Fibroblast of villous mesenchyme (primary cell): ENCODE results near the gene ATP5PD. TPM values are rescaled to one million over a fixed set of nuclear protein-coding genes. Genes with fewer than 3 reads are reported as not detected.

ENCODE experiments used
- DNase-seq: peaks from one replicate; pipeline ENCODE4 v3.0.0-alpha.2; 2010; ENCODE audit warnings: low read depth
- H3K4me3 ChIP-seq: 2 replicates; pipeline ENCODE4 v1.5.1; 2011; ENCODE audit warnings: low read depth, mild to moderate bottlenecking, low read length
- CTCF ChIP-seq: IDR thresholded peaks from 2 replicates; pipeline ENCODE4 v1.5.1; 2012; ENCODE audit warnings: low read depth, mild to moderate bottlenecking, low read length; ENCODE audit not compliant: insufficient read depth
- total RNA-seq: library from RNA; depleted of rRNA; stranded (reverse); fragments of >200 nt; gene quantifications from 2 replicates; pipeline ENCODE4 v1.2.3, GENCODE V29; 2012

Gene ATP5PD
- total RNA-seq, 1 donor: 275 TPM

- TF ChIP-seq CTCF: no peak
- DNase-seq: no peak
- H3K4me3 ChIP-seq: no peak overlapping the region
Observed at GRCh38 chr17:75001915-75002843, 44.6 kb downstream of the ATP5PD start.

DNA sequence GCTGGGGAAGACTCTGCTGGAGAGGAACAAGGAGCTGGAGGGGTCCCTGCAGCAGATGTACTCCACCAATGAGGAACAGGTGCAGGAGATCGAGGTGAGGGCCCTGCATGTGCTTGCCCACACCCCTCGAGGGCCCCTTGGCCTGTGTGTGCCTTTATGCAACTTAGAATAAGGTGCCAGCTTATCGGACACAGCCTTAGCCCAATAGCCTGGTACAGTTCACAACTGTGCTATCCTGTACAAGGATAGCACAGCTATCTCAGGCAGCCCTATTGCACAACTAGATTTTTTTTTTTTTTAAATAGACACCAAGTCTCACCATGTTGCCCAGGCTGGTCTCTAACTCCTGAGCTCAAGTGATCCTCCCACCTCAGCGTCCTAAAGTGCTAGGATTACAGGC lies 47.2 kb downstream of the ATP5PD start:
- DNase-seq: no peak
- no peak overlapping the region for H3K4me3 ChIP-seq
- no peak for TF ChIP-seq CTCF

DNA sequence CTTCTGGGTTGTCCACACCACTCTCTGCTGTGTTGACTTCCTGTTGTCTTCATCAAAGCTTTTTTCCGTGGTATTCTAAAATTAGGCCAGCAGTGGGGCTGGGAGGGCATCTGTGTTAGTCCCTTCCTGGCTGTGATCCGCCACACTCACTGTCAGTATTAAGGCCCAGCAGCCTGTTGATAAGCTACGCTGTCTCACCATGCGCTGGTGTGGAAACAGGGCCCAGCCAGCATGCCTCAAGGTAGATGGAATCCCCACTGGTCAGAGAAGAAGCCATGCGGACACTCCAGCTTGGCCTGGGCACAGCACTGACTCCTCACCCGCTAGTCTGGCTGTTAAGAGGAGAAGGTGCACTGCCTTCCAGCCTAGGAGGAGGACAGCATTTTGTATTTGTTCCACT lies 48.0 kb downstream of the ATP5PD start:
- no peak for DNase-seq
- no peak overlapping the region for H3K4me3 ChIP-seq
- TF ChIP-seq CTCF: no peak

GRCh38 chr17:74995847-74996246 lies 50.9 kb downstream of the ATP5PD start:
- DNase-seq: peak; percentile 38
- no peak for TF ChIP-seq CTCF
- H3K4me3 ChIP-seq: no peak overlapping the region

GRCh38 chr17:74994440-74994839 lies 52.3 kb downstream of the ATP5PD start:
- TF ChIP-seq CTCF: no peak
- peak; percentile 63 for DNase-seq
- H3K4me3 ChIP-seq: no peak overlapping the region

GRCh38 chr17:74992223-74992622 lies 54.5 kb downstream of the ATP5PD start:
- no peak overlapping the region for H3K4me3 ChIP-seq
- TF ChIP-seq CTCF: no peak
- no peak for DNase-seq
